A549 (cell line): ENCODE measurements around the gene CEP72. TPM values are rescaled to one million over a fixed set of nuclear protein-coding genes. Genes with fewer than 3 reads are reported as not detected.
"Not testable (repeated sequence)": the region's sequence is repeated elsewhere in the genome, so short reads cannot be mapped to it uniquely, and the experiment has no call there.

ENCODE experiments used
- ATAC-seq, 2 experiments: fragments of 200-7000 bp in 1 of 2; fragments of >200 bp in 1 of 2; cut with Nextera tagmentation in 1 of 2; cut with Tn5 transposase in 1 of 2; 3 replicates each; pipeline versions ENCODE4 v1.8.0 to v1.9.1; 2018 to 2020; ENCODE audit warnings: mild to moderate bottlenecking in 1 of 2, moderate library complexity in 1 of 2
- CTCF ChIA-PET: fragments of 300-600 bp; sonication (Branson Sonifier 250); formaldehyde crosslinking; extraction: SDS; loops from one replicate; lab custom pipeline; 2021; ENCODE audit warnings: antibody characterized with exemption, inconsistent platforms; lab: Yijun Ruan, JAX
- POLR2A ChIA-PET: fragments of 350-600 bp; formaldehyde crosslinking; extraction: SDS; loops from one replicate; lab custom pipeline; 2021; ENCODE audit warnings: antibody characterized with exemption, inconsistent platforms; lab: Yijun Ruan, JAX
- DNase-seq, 2 experiments: peaks; one replicate each; pipeline versions ENCODE4 v3.0.0 to v3.0.0-alpha.2; 2011 to 2016; ENCODE audit warnings: low read depth in 1 of 2, low spot score in 1 of 2
- FAIRE-seq: peaks from 2 replicates; lab custom pipeline; 2011; peaks lifted over from hg19 to GRCh38; lab: Jason Lieb, UNC
- H3K27ac ChIP-seq, 2 experiments: fragments of >200 bp; sonication (Bioruptor Twin); formaldehyde crosslinking; 3 replicates each; pipeline ENCODE4 v1.5.1; 2016 to 2017
- H3K4me1 ChIP-seq: fragments of >200 bp; sonication (Bioruptor Twin); formaldehyde crosslinking; 3 replicates; pipeline ENCODE4 v1.6.1; 2016
- H3K4me2 ChIP-seq: fragments of >200 bp; sonication (Bioruptor Twin); formaldehyde crosslinking; 3 replicates; pipeline ENCODE4 v1.6.1; 2016
- H3K4me3 ChIP-seq: fragments of >200 bp; sonication (Bioruptor Twin); formaldehyde crosslinking; 3 replicates; pipeline ENCODE4 v1.5.1; 2016
- H3K9me3 ChIP-seq: fragments of >200 bp; sonication (Bioruptor Twin); formaldehyde crosslinking; 3 replicates; pipeline ENCODE4 v1.6.1; 2016
- CEBPB ChIP-seq, 2 experiments: fragments of >200 bp in 1 of 2; sonication (Bioruptor Twin) in 1 of 2; formaldehyde crosslinking in 1 of 2; IDR thresholded peaks; 2 replicates each; pipeline ENCODE4 v1.6.1; 2012 to 2016
- CHD4 ChIP-seq: fragments of 200-600 bp; sonication (generic); IDR thresholded peaks from 2 replicates; pipeline ENCODE4 v1.6.1; 2016; ENCODE audit warnings: antibody characterized with exemption, mild to moderate bottlenecking, borderline replicate concordance
- ESRRA ChIP-seq: fragments of 150-350 bp; IDR thresholded peaks from 2 replicates; pipeline ENCODE4 v1.6.1; 2014; ENCODE audit warnings: mild to moderate bottlenecking, low read length, borderline replicate concordance
- JUNB ChIP-seq: fragments of >200 bp; sonication (Bioruptor Twin); formaldehyde crosslinking; IDR thresholded peaks from 2 replicates; pipeline ENCODE4 v1.6.1; 2016
- MAX ChIP-seq: IDR thresholded peaks from 2 replicates; pipeline ENCODE4 v1.6.1; 2012
- MYC ChIP-seq: IDR thresholded peaks from 2 replicates; pipeline ENCODE4 v1.6.1; 2012; ENCODE audit warnings: mild to moderate bottlenecking, inconsistent platforms, low read length, improper control_type of control experiment, borderline replicate concordance
- NPAS2 ChIP-seq: fragments of 250-450 bp; sonication (Bioruptor Pico); IDR thresholded peaks from 2 replicates; pipeline ENCODE4 v1.8.0; 2022; ENCODE audit warnings: mild to moderate bottlenecking, moderate library complexity, borderline replicate concordance
- PHF8 ChIP-seq: fragments of 200-600 bp; sonication (generic); IDR thresholded peaks from 2 replicates; pipeline ENCODE4 v1.6.1; 2016; ENCODE audit warnings: low read depth, mild to moderate bottlenecking, antibody characterized with exemption, moderate library complexity, borderline replicate concordance
- POLR2A ChIP-seq: IDR thresholded peaks from 2 replicates; pipeline ENCODE4 v1.6.1; 2012; ENCODE audit warnings: mild to moderate bottlenecking, low read length
- RCOR1 ChIP-seq: fragments of 150-350 bp; IDR thresholded peaks from 2 replicates; pipeline ENCODE4 v1.6.1; 2014; ENCODE audit warnings: antibody characterized with exemption, low read length, low read depth
- RNF2 ChIP-seq: fragments of 200-600 bp; sonication (generic); IDR thresholded peaks from 2 replicates; pipeline ENCODE4 v1.6.1; 2016; ENCODE audit warnings: low read depth, mild to moderate bottlenecking, antibody characterized with exemption, moderate library complexity, borderline replicate concordance
- ZC3H11A ChIP-seq: fragments of 450-650 bp; IDR thresholded peaks from 2 replicates; pipeline ENCODE4 v1.6.1; 2014; ENCODE audit warnings: antibody characterized with exemption, mild to moderate bottlenecking
- ZFP36 ChIP-seq: fragments of 450-650 bp; IDR thresholded peaks from 2 replicates; pipeline ENCODE4 v1.6.1; 2014; ENCODE audit warnings: borderline replicate concordance; ENCODE audit not compliant: partially characterized antibody
- WGBS: methylation state at CpG from one replicate; pipeline ENCODE4 v1.1.6; 2017; ENCODE audit errors: missing lambda C conversion rate; 5-methylcytosine and 5-hydroxymethylcytosine counted together
- polyA plus RNA-seq, 4 experiments: library from polyadenylated mRNA; depleted of rRNA in 3 of 4; stranded (reverse); fragments of >200 nt; fragmentation: RNase III in 1 of 4; extraction: RNeasy Plus Mini Kit Qiagen cat#74134 plus additional on column Dnase treatment in 1 of 4; gene quantifications; 2 replicates in 3 of 4; 3 replicates in 1 of 4; pipeline ENCODE4 v1.2.3, GENCODE V29; 2011 to 2017

The CEP72 gene
- polyA plus RNA-seq, 2 of the 4 experiments (the other 2 are of a cell fraction): 10.8 to 11.1 TPM

GRCh38 chr5:691817-692528 lies 79.8 kb downstream of the CEP72 start:
- POLR2A ChIA-PET: no interaction called here
- H3K4me3 ChIP-seq: peak overlapping the region; percentile 65

GRCh38 chr5:692529-693041 lies 80.4 kb downstream of the CEP72 start:
- H3K4me2 ChIP-seq: peak overlapping the region; percentile 100
- FAIRE-seq, CTCF ChIA-PET, H3K4me1 ChIP-seq, POLR2A ChIA-PET, H3K9me3 ChIP-seq: not testable (repeated sequence)
- H3K4me3 ChIP-seq: peak overlapping the region; percentile 65
- 0% methylated on average over 9 of the region's 41 CpGs for WGBS
- DNase-seq (peak; percentile 22), ATAC-seq (peak; percentile 20 to 25)
- peak overlapping the region; percentile 62 to 81 for H3K27ac ChIP-seq
- TF ChIP-seq RNF2 (peak; percentile 59; the same call in 1 of the 2 replicates), PHF8 (0 out of 2 replicates have a peak, but pooled peaks have one; percentile 34)

More at GRCh38 chr5:691817-692528, 79.8 kb downstream of the CEP72 start:
- no peaks in the 10 kb centered on the region for H3K9me3 ChIP-seq
- no peaks in the 10 kb centered on the region; the same call in 2 of the 3 replicates for H3K4me1 ChIP-seq
- no peak for FAIRE-seq
- no peak for TF ChIP-seq CHD4
- no peak for TF ChIP-seq MYC
- TF ChIP-seq ZC3H11A: no peak
- TF ChIP-seq MAX: no peak
- no peak for TF ChIP-seq RCOR1
- no peak for TF ChIP-seq JUNB
- no peak for TF ChIP-seq CEBPB (IDR thresholded peaks at IDR 0.05)
- no peak for TF ChIP-seq ZFP36
- TF ChIP-seq ESRRA: no peak
- TF ChIP-seq NPAS2: no peak
- CTCF ChIA-PET: interaction anchor here (0.6 kb wide), 1 partner anchor 192 kb away, joined by 3 read pairs; no protein-coding TSS in a partner anchor
- WGBS: no CpG with 5 or more reads among the region's 2 CpGs
- no peak for ATAC-seq
- peak overlapping the region; percentile 100 for H3K4me2 ChIP-seq
- H3K27ac ChIP-seq: no peak overlapping the region; a peak in 1 of 6 replicates
- no peak for DNase-seq

- WGBS: no CpG with 5 or more reads among the region's 109 CpGs
- peak within 1 kb of the TSS; percentile 100 for H3K4me2 ChIP-seq
- CTCF ChIA-PET: not testable (repeated sequence)
- peak; percentile 63 to 66 for DNase-seq
- TF ChIP-seq POLR2A (peak; percentile 54), PHF8 (peak; percentile 49; the same call in 1 of the 2 replicates)
- TF ChIP-seq, all 56 proteins: peak for 2; not testable (repeated sequence) for 54
- POLR2A ChIA-PET, H3K4me1 ChIP-seq, H3K9me3 ChIP-seq, FAIRE-seq: not testable (repeated sequence)
- Histone ChIP-seq H3K4me3 (peak within 1 kb of the TSS; percentile 65), H3K27ac (peak within 1 kb of the TSS; percentile 72 to 81)
- ATAC-seq: peak; percentile 58 to 78
These were observed 81.3 kb downstream of the CEP72 start, which contains the start of gene TPPP for GRCh38 chr5:693271-694041. Gene TPPP, minus strand, starts transcription at chr5:693352. Its CDS starts 15,292 bp downstream, at chr5:678060.

GRCh38 chr5:694042-694431 lies 81.9 kb downstream of the CEP72 start:
- DNase-seq, CTCF ChIA-PET, POLR2A ChIA-PET, FAIRE-seq, H3K4me1 ChIP-seq: not testable (repeated sequence)
- WGBS: 40% methylated on average over 2 of the region's 22 CpGs
- ATAC-seq: peak; percentile 0 to 10; a peak in 2 of 6 replicates
- Histone ChIP-seq H3K4me2 (peak overlapping the region; percentile 100), H3K9me3 (peaks cover 10% of the 10 kb centered on the region; the same call in 1 of the 3 replicates), H3K27ac (peak overlapping the region in 1 of 2 experiments; percentile 81; a peak in 5 of 6 replicates), H3K4me3 (peak overlapping the region; percentile 65)

- H3K27ac ChIP-seq, ATAC-seq, H3K4me1 ChIP-seq, FAIRE-seq, POLR2A ChIA-PET, H3K4me2 ChIP-seq, CTCF ChIA-PET, H3K4me3 ChIP-seq, DNase-seq: not testable (repeated sequence)
- H3K9me3 ChIP-seq: peaks cover 13% of the 10 kb centered on the region; the same call in 1 of the 3 replicates
- 72% methylated on average over 4 of the region's 13 CpGs for WGBS
These were observed 83.3 kb downstream of the CEP72 start for GRCh38 chr5:695475-695874.

GRCh38 chr5:696191-696590 lies 84.1 kb downstream of the CEP72 start:
- H3K4me3 ChIP-seq, DNase-seq, FAIRE-seq, CTCF ChIA-PET, ATAC-seq, H3K4me2 ChIP-seq, H3K4me1 ChIP-seq, H3K27ac ChIP-seq: not testable (repeated sequence)
- WGBS: 85% methylated on average over 8 of the region's 8 CpGs
- H3K9me3 ChIP-seq: peaks cover 13% of the 10 kb centered on the region; the same call in 1 of the 3 replicates
- POLR2A ChIA-PET: interaction anchor here (0.7 kb wide), 1 partner anchor 469 kb away, joined by 3 read pairs; no protein-coding TSS in a partner anchor

GRCh38 chr5:696753-697702 lies 84.9 kb downstream of the CEP72 start:
- H3K4me2 ChIP-seq, H3K27ac ChIP-seq, CTCF ChIA-PET, FAIRE-seq, H3K4me1 ChIP-seq, H3K4me3 ChIP-seq, ATAC-seq, DNase-seq: not testable (repeated sequence)
- peaks cover 13% of the 10 kb centered on the region; the same call in 1 of the 3 replicates for H3K9me3 ChIP-seq
- WGBS: 76% methylated on average over 19 of the region's 21 CpGs
- POLR2A ChIA-PET: interaction anchor here (0.7 kb wide), 1 partner anchor 468 kb away, joined by 3 read pairs; no protein-coding TSS in a partner anchor
